Gastrocnemius medialis (tissue), 4 donors: ENCODE results near the gene CALM1. TPM values are rescaled to one million over a fixed set of nuclear protein-coding genes. Genes with fewer than 3 reads are reported as not detected.

Source experiments
- ATAC-seq, 2 donors: fragments of 150-250 bp; one replicate each; pipeline ENCODE4 v1.9.1; 2016
- DNase-seq, 2 donors: peaks; one replicate each; pipeline ENCODE4 v3.0.0-alpha.2; 2019
- H3K27ac ChIP-seq, 4 donors: fragments of 200-600 bp; sonication (generic); 1 replicate in 1 of 4; 2 replicates in 3 of 4; pipeline ENCODE4 v1.5.1; 2016 to 2018; ENCODE audit warnings: mild to moderate bottlenecking in 2 of 4, moderate library complexity in 1 of 4
- H3K27me3 ChIP-seq, 3 donors: fragments of 200-600 bp; sonication (generic) in 2 of 3; 1 replicate in 1 of 3; 2 replicates in 2 of 3; pipeline versions ENCODE4 v1.5.1 to v1.6.0; 2016 to 2019; ENCODE audit warnings: mild to moderate bottlenecking in 1 of 3, moderate library complexity in 1 of 3
- H3K36me3 ChIP-seq, 2 donors: fragments of 200-600 bp; sonication (generic) in 1 of 2; one replicate each; pipeline ENCODE4 v1.5.1; 2017 to 2018
- H3K4me1 ChIP-seq, 2 donors: fragments of 200-600 bp; sonication (generic) in 1 of 2; one replicate each; pipeline ENCODE4 v1.5.1; 2016 to 2017; ENCODE audit warnings: mild to moderate bottlenecking in 2 of 2
- H3K4me3 ChIP-seq, 4 donors: fragments of 200-600 bp; sonication (generic) in 3 of 4; 1 replicate in 1 of 4; 2 replicates in 3 of 4; pipeline ENCODE4 v1.5.1; 2016 to 2019; ENCODE audit warnings: mild to moderate bottlenecking in 2 of 4
- H3K9me3 ChIP-seq, 3 donors: fragments of 200-600 bp; sonication (generic) in 2 of 3; 1 replicate in 1 of 3; 2 replicates in 2 of 3; pipeline ENCODE4 v1.5.1; 2016 to 2019
- POLR2A ChIP-seq, 2 donors: fragments of 450-650 bp; IDR thresholded peaks; one replicate each; pipeline ENCODE4 v1.6.1; 2017; ENCODE audit warnings: antibody characterized with exemption in 2 of 2, mild to moderate bottlenecking in 2 of 2, moderate library complexity in 2 of 2
- in situ Hi-C, 4 donors: fragments of 200-750 bp; cut with MboI; loops; one replicate each; pipeline versions ENCODE4 v1.15.0 to v1.8.0; 2017; ENCODE audit warnings: low sequenced_read_pairs in 4 of 4
- intact Hi-C: fragments of 100-400 bp; cut with DNase I; formaldehyde crosslinking; loops from one replicate; pipeline ENCODE4 v1.15.1; 2023; ENCODE audit warnings: low total_unique reads
- total RNA-seq, 4 donors: library from RNA; depleted of rRNA; stranded (reverse); fragments of >200 nt; gene quantifications; one replicate each; pipeline versions ENCODE4 v1.1.0 to v1.2.3, GENCODE V29; 2016
- TF ChIP-seq, protein P1 (sequence below), 5 experiments: fragments of 450-650 bp in 3 of 5; fragments of 200-600 bp in 2 of 5; sonication (generic) in 2 of 5; IDR thresholded peaks in 4 of 5; conservative IDR thresholded peaks in 1 of 5; 1 replicate in 4 of 5; 2 replicates in 1 of 5; pipeline ENCODE4 v1.5.1; 2016 to 2019; ENCODE audit warnings: antibody characterized with exemption in 5 of 5, mild to moderate bottlenecking in 3 of 5, moderate library complexity in 3 of 5

The CALM1 gene
- total RNA-seq, 4 donors from 2014 or later = 466 to 1,278 (median 1,009) TPM

- no peak for TF ChIP-seq POLR2A (IDR thresholded peaks at IDR 0.05)
- TF ChIP-seq, protein P1, sequence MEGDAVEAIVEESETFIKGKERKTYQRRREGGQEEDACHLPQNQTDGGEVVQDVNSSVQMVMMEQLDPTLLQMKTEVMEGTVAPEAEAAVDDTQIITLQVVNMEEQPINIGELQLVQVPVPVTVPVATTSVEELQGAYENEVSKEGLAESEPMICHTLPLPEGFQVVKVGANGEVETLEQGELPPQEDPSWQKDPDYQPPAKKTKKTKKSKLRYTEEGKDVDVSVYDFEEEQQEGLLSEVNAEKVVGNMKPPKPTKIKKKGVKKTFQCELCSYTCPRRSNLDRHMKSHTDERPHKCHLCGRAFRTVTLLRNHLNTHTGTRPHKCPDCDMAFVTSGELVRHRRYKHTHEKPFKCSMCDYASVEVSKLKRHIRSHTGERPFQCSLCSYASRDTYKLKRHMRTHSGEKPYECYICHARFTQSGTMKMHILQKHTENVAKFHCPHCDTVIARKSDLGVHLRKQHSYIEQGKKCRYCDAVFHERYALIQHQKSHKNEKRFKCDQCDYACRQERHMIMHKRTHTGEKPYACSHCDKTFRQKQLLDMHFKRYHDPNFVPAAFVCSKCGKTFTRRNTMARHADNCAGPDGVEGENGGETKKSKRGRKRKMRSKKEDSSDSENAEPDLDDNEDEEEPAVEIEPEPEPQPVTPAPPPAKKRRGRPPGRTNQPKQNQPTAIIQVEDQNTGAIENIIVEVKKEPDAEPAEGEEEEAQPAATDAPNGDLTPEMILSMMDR (IDR thresholded peaks at IDR 0.05 in 4 of 5, conservative IDR thresholded peaks at IDR 0.05 in 1 of 5) = no peak
- ATAC-seq (no peak), DNase-seq (no peak)
- intact Hi-C loops = no loop called here
- Histone ChIP-seq H3K4me1 (peaks cover 0 to 11% of the 10 kb centered on the region in 2 donors), H3K27ac (no peak overlapping the region), H3K9me3 (no peaks in the 10 kb centered on the region), H3K4me3 (no peak overlapping the region), H3K36me3 (no peaks in the 10 kb centered on the region), H3K27me3 (no peaks in the 10 kb centered on the region)
- in situ Hi-C loops = no loop called here
These were observed 49.6 kb downstream of the CALM1 start for GRCh38 chr14:90446405-90446804.

DNA sequence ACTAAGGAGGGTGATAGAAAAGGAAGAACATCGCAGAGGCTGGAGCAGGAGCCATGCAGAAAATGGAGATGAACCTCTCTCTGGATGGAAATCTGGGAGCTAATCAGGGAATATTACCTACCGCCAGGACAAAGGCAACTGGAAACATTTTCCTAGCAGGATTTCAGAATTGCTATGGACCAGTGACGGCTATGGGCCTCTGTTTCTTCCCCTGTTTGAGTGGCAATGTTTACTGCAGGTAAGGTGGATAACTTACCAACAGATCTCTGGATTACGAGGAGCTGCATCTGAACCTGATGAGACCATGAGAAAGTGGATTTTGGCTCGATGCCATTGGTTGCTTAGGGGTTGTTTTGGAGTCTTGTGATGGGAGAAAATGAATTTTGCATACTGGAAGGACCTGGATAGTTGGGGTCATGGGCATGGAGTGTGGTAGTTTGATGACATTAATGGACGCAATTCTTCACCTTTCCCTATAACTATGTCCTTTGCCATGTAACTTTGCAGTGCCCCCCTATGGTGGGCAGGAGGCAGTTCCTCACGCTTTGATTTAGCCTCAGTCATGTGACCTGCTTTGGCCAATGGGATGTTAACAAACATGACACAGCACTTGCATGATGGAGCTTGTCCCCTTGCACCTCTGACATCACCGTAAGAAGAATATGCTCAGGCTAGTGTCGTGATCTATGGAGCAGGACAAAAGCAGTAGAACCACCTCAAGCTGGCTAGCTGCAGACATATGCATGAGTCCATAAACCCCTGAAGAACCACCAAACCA lies 51.1 kb downstream of the CALM1 start:
- TF ChIP-seq, protein P1 (IDR thresholded peaks at IDR 0.05 in 4 of 5, conservative IDR thresholded peaks at IDR 0.05 in 1 of 5) = no peak
- TF ChIP-seq POLR2A (IDR thresholded peaks at IDR 0.05) = no peak
- Histone ChIP-seq H3K27ac (no peak overlapping the region), H3K27me3 (no peaks in the 10 kb centered on the region), H3K9me3 (no peaks in the 10 kb centered on the region), H3K4me3 (no peak overlapping the region), H3K36me3 (no peaks in the 10 kb centered on the region), H3K4me1 (peaks cover 0 to 11% of the 10 kb centered on the region in 2 donors)
- in situ Hi-C loops = no loop called here
- DNase-seq (no peak), ATAC-seq (no peak)
- intact Hi-C loops = no loop called here

DNA sequence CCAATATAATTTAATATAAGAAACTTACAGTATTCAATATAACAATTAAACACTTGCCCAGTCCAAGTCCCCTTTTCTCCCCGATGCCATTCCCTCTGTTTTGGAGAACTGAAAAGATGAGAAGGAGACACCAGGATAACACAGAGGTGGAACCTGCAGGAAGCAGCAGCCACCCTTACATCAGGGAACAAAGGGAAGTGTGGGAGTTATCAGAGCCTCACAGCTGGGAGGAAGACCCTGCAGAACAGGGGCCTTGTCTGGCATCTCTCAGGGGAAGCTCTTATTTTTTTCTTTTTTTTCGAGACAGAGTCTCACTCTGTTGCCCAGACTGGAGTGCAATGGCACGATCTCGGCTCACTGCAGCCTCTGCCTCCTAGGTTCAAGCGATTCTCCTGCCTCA lies 52.6 kb downstream of the CALM1 start:
- no peak overlapping the region for H3K4me3 ChIP-seq
- no peak for TF ChIP-seq POLR2A (IDR thresholded peaks at IDR 0.05)
- TF ChIP-seq, protein P1 (IDR thresholded peaks at IDR 0.05 in 4 of 5, conservative IDR thresholded peaks at IDR 0.05 in 1 of 5) = no peak
- no peak for ATAC-seq
- no peaks in the 10 kb centered on the region for H3K36me3 ChIP-seq
- DNase-seq = no peak
- no peak overlapping the region for H3K27ac ChIP-seq
- no peaks in the 10 kb centered on the region for H3K9me3 ChIP-seq
- H3K27me3 ChIP-seq = no peaks in the 10 kb centered on the region
- peaks cover 0 to under 1% of the 10 kb centered on the region in 2 donors for H3K4me1 ChIP-seq
- in situ Hi-C loops = no loop called here
- intact Hi-C loops = no loop called here

DNA sequence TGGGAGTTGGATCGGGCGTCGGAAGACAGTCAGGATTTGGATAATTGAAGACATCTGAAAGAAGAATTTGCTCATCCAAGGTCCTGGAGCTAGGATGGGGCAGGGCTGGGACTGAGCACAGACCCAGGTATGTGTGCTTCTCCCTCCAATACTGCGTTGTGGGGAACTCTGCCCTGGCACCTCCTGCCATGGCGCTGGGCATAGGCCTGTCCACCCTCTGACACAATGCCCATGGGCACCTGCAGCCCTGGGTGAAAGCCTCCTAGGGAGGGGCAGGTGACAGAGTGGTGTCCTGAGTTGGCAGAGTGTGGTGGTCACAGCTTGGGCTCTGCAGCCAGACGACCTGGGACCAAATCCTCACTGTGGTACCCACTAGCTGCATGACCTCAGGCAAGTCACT lies 53.3 kb downstream of the CALM1 start:
- Histone ChIP-seq H3K4me3 (no peak overlapping the region), H3K9me3 (no peaks in the 10 kb centered on the region), H3K27me3 (no peaks in the 10 kb centered on the region), H3K4me1 (no peaks in the 10 kb centered on the region), H3K36me3 (no peaks in the 10 kb centered on the region), H3K27ac (no peak overlapping the region)
- no peak for DNase-seq
- intact Hi-C loops (no loop called here), in situ Hi-C loops (no loop called here)
- TF ChIP-seq POLR2A (IDR thresholded peaks at IDR 0.05) = no peak
- TF ChIP-seq, protein P1 (IDR thresholded peaks at IDR 0.05 in 4 of 5, conservative IDR thresholded peaks at IDR 0.05 in 1 of 5) = no peak
- ATAC-seq = no peak
